ENCODE data around the gene OR51D1. TPM values are rescaled to one million over a fixed set of nuclear protein-coding genes. Genes with fewer than 3 reads are reported as not detected.

OR51D1 gene
- total and polyA plus RNA-seq, 2 of the 8 experiments (the other 6 are each of a cell fraction or from before 2014, with no cell fraction given) = not detected

GRCh38 chr11:4615856-4616444 is 21.3 kb upstream of the OR51D1 start:
- H4K8ac ChIP-seq (ENCODE audit: extremely low read depth, insufficient read depth, low read length) = no peak overlapping the region
- H3K18ac ChIP-seq (ENCODE audit: extremely low read depth, low read length) = no peak overlapping the region
- H3K23me2 ChIP-seq (ENCODE audit: low read depth, low read length) = no peaks in the 10 kb centered on the region
- no peaks in the 10 kb centered on the region for H3K36me3 ChIP-seq (ENCODE audit: control insufficient read depth in 2 of 4, insufficient read depth in 4 of 4, low read length in 3 of 4)
- TF ChIP-seq KDM5A (IDR thresholded peaks at IDR 0.05; ENCODE audit: low read length) (no peak), RFX5 (IDR thresholded peaks at IDR 0.05; ENCODE audit: borderline replicate concordance, low read depth, low read length) (no peak), CHD2 (IDR thresholded peaks at IDR 0.05; ENCODE audit: low read length) (no peak), E2F6 (IDR thresholded peaks at IDR 0.05) (no peak), SP1 (IDR thresholded peaks at IDR 0.05; ENCODE audit: low read depth, low read length) (no peak), SRF (IDR thresholded peaks at IDR 0.05; ENCODE audit: low read depth, low read length) (no peak), NRF1 (IDR thresholded peaks at IDR 0.05; ENCODE audit: low read depth, low read length) (no peak), GTF2F1 (IDR thresholded peaks at IDR 0.05; ENCODE audit: borderline replicate concordance, low read depth, low read length) (no peak), CEBPB (IDR thresholded peaks at IDR 0.05; ENCODE audit: low read depth, low read length) (no peak)
- TF ChIP-seq, protein P1, sequence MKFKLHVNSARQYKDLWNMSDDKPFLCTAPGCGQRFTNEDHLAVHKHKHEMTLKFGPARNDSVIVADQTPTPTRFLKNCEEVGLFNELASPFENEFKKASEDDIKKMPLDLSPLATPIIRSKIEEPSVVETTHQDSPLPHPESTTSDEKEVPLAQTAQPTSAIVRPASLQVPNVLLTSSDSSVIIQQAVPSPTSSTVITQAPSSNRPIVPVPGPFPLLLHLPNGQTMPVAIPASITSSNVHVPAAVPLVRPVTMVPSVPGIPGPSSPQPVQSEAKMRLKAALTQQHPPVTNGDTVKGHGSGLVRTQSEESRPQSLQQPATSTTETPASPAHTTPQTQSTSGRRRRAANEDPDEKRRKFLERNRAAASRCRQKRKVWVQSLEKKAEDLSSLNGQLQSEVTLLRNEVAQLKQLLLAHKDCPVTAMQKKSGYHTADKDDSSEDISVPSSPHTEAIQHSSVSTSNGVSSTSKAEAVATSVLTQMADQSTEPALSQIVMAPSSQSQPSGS (IDR thresholded peaks at IDR 0.05; ENCODE audit: low read length) = no peak
- no peak overlapping the region for H3K27ac ChIP-seq (ENCODE audit: low read depth, low read length)
- FAIRE-seq = no peak
- no peak overlapping the region for H4K5ac ChIP-seq (ENCODE audit: insufficient read length, low read depth, low read length)
- H2AFZ ChIP-seq (ENCODE audit: low read length) = no peak overlapping the region
- CTCF ChIA-PET (ENCODE audit: partially characterized antibody) = interaction anchor here (0.9 kb wide), 1 partner anchor 429 kb away, joined by 4 read pairs; no protein-coding TSS in a partner anchor
- H3K4me3 ChIP-seq (ENCODE audit: extremely low read depth in 1 of 4, insufficient read depth in 2 of 4, low read depth in 3 of 4, low read length in 4 of 4) = no peak overlapping the region
- POLR2A ChIA-PET (ENCODE audit: partially characterized antibody) = interaction anchor here (1.3 kb wide), 1 partner anchor 8 kb away, joined by 3 read pairs; the partner anchor contains the start of gene TRIM68
- H3K56ac ChIP-seq (replicated peaks; ENCODE audit: insufficient read length, low read depth, low read length) = no peak overlapping the region
- no peaks in the 10 kb centered on the region for H3K9me3 ChIP-seq (ENCODE audit: insufficient read depth in 2 of 2, low read depth in 1 of 2, low read length in 1 of 2)
- H2AK5ac ChIP-seq (ENCODE audit: low read depth, low read length) = no peak overlapping the region
- H3K27me3 ChIP-seq (replicated peaks in 1 of 4; ENCODE audit: control insufficient read depth in 3 of 4, extremely low read depth in 1 of 4, insufficient read depth in 3 of 4, low read length in 3 of 4) = no peaks in the 10 kb centered on the region
- no peak overlapping the region for H2BK120ac ChIP-seq (replicated peaks; ENCODE audit: low read depth, low read length)
- H3K4me1 ChIP-seq (replicated peaks in 1 of 4; ENCODE audit: control insufficient read depth in 3 of 4, insufficient read depth in 4 of 4, low read length in 3 of 4) = no peaks in the 10 kb centered on the region
- H4K91ac ChIP-seq (replicated peaks; ENCODE audit: insufficient read length, low read length) = no peak overlapping the region
- H3K14ac ChIP-seq (ENCODE audit: insufficient read length) = no peak overlapping the region
- no peak overlapping the region for H2BK15ac ChIP-seq (ENCODE audit: low read length)
- no peak overlapping the region for H3K9ac ChIP-seq (replicated peaks in 1 of 4; ENCODE audit: extremely low read depth in 1 of 4, low read depth in 3 of 4, low read length in 3 of 4)
- no peak overlapping the region for H3K4me2 ChIP-seq (ENCODE audit: insufficient read depth in 1 of 2, low read depth in 2 of 2, low read length in 2 of 2)
- H3K4ac ChIP-seq (replicated peaks; ENCODE audit: insufficient read length, low read depth, low read length) = no peak overlapping the region
- no peaks in the 10 kb centered on the region for H3K79me1 ChIP-seq (ENCODE audit: low read depth, low read length)
- no peaks in the 10 kb centered on the region for H3K79me2 ChIP-seq (ENCODE audit: control insufficient read depth in 1 of 2, insufficient read depth in 2 of 2, low read length in 2 of 2)
- H3K23ac ChIP-seq (ENCODE audit: insufficient read length) = no peak overlapping the region
- H2BK5ac ChIP-seq (ENCODE audit: low read depth, low read length) = no peak overlapping the region
- H2BK20ac ChIP-seq (ENCODE audit: low read length) = no peak overlapping the region
- H2BK12ac ChIP-seq (ENCODE audit: low read depth, low read length) = no peak overlapping the region
- no peaks in the 10 kb centered on the region for H4K20me1 ChIP-seq (replicated peaks in 1 of 2; ENCODE audit: control insufficient read depth in 1 of 2, insufficient read depth in 2 of 2, low read length in 2 of 2)
- DNase-seq (ENCODE audit: low read depth in 1 of 2, low spot score in 2 of 2) = no peak
